Fibroblast of the aortic adventitia (primary cell): ENCODE measurements around the gene CCDC170. TPM values are rescaled to one million over a fixed set of nuclear protein-coding genes. Genes with fewer than 3 reads are reported as not detected.

Source experiments
- DNase-seq: peaks from one replicate; pipeline ENCODE4 v3.0.0-alpha.2; 2010; ENCODE audit warnings: low read depth
- H3K4me3 ChIP-seq: 2 replicates; pipeline ENCODE4 v1.5.1; 2011; ENCODE audit warnings: low read depth, mild to moderate bottlenecking, control low read depth, low read length, moderate library complexity
- CTCF ChIP-seq: IDR thresholded peaks from 2 replicates; pipeline ENCODE4 v1.5.1; 2011; ENCODE audit warnings: mild to moderate bottlenecking, low read length, control low read depth, inconsistent platforms; ENCODE audit not compliant: insufficient read depth
- total RNA-seq: library from RNA; depleted of rRNA; stranded (reverse); fragments of >200 nt; gene quantifications from 2 replicates; pipeline ENCODE4 v1.2.3, GENCODE V29; 2012; ENCODE audit warnings: low replicate concordance

Gene CCDC170
- total RNA-seq, 1 donor, result 0.09 TPM

- DNase-seq, result no peak
- H3K4me3 ChIP-seq, result no peak overlapping the region
- TF ChIP-seq CTCF, result no peak
These were observed 83.4 kb downstream of the CCDC170 start for GRCh38 chr6:151577257-151577656.

- no peak for TF ChIP-seq CTCF
These were observed 91.9 kb downstream of the CCDC170 start for GRCh38 chr6:151585741-151586140.

GRCh38 chr6:151589667-151590066 is 95.8 kb downstream of the CCDC170 start:
- H3K4me3 ChIP-seq, result no peak overlapping the region
- no peak for TF ChIP-seq CTCF
- DNase-seq, result no peak

More at GRCh38 chr6:151585741-151586140, 91.9 kb downstream of the CCDC170 start:
- DNase-seq, result no peak
- no peak overlapping the region for H3K4me3 ChIP-seq

GRCh38 chr6:151590742-151591141 is 96.9 kb downstream of the CCDC170 start:
- DNase-seq, result no peak
- no peak for TF ChIP-seq CTCF
- no peak overlapping the region for H3K4me3 ChIP-seq

- no peak for TF ChIP-seq CTCF
- DNase-seq, result no peak
- H3K4me3 ChIP-seq, result no peak overlapping the region
These were observed 98.8 kb downstream of the CCDC170 start for GRCh38 chr6:151592449-151593159.

GRCh38 chr6:151609146-151609902 is 115.5 kb downstream of the CCDC170 start:
- DNase-seq, result peak; percentile 44
- TF ChIP-seq CTCF, result no peak
- no peak overlapping the region for H3K4me3 ChIP-seq
